Memory B cell (primary cell): ENCODE measurements around the gene CROCC2.
A peak's percentile ranks its signal among the peaks of the same experiment; 100 is the strongest.

ENCODE experiments used
- ATAC-seq: fragments of 150-1000 bp; cut with Tn5 transposase; 2 replicates; pipeline ENCODE4 v1.10.0; 2021; ENCODE audit warnings: low read depth, mild to moderate bottlenecking, moderate library complexity
- DNase-seq, 2 donors: peaks; one replicate each; pipeline ENCODE4 v3.0.0; 2022; ENCODE audit warnings: low spot score in 2 of 2
- H3K27ac Mint-ChIP-seq: one replicate; pipeline ENCODE4 v1.8.0; 2022; ENCODE audit warnings: mild to moderate bottlenecking, moderate library complexity, mixed read lengths
- H3K27me3 Mint-ChIP-seq: one replicate; pipeline ENCODE4 v1.8.0; 2022; ENCODE audit warnings: mixed read lengths
- H3K36me3 Mint-ChIP-seq: one replicate; pipeline ENCODE4 v1.8.0; 2022; ENCODE audit warnings: mild to moderate bottlenecking, mixed read lengths
- H3K4me1 Mint-ChIP-seq: one replicate; pipeline ENCODE4 v1.8.0; 2022; ENCODE audit warnings: mixed read lengths
- H3K4me3 Mint-ChIP-seq: one replicate; pipeline ENCODE4 v1.8.0; 2022; ENCODE audit warnings: mild to moderate bottlenecking, moderate library complexity, mixed read lengths
- H3K9me3 Mint-ChIP-seq: one replicate; pipeline ENCODE4 v1.8.0; 2022; ENCODE audit warnings: mixed read lengths

The CROCC2 gene

GRCh38 chr2:240993446-240994170 is 87.5 kb downstream of the CROCC2 start:
- Mint-ChIP-seq H3K9me3 (no peaks in the 10 kb centered on the region), H3K36me3 (no peaks in the 10 kb centered on the region), H3K4me1 (peaks cover 2% of the 10 kb centered on the region), H3K4me3 (no peak overlapping the region), H3K27me3 (peaks cover 12% of the 10 kb centered on the region), H3K27ac (no peak overlapping the region)
- no peak for DNase-seq
- ATAC-seq: no peak

- ATAC-seq: no peak
- Mint-ChIP-seq H3K27ac (no peak overlapping the region), H3K4me1 (peaks cover 2% of the 10 kb centered on the region), H3K4me3 (no peak overlapping the region), H3K27me3 (peaks cover 12% of the 10 kb centered on the region), H3K36me3 (no peaks in the 10 kb centered on the region), H3K9me3 (no peaks in the 10 kb centered on the region)
- DNase-seq: no peak
Measured at GRCh38 chr2:240994171-240994896, 88.2 kb downstream of the CROCC2 start.

- no peak for ATAC-seq
- DNase-seq: no peak
- Mint-ChIP-seq H3K36me3 (no peaks in the 10 kb centered on the region), H3K9me3 (no peaks in the 10 kb centered on the region), H3K27ac (no peak overlapping the region), H3K4me3 (no peak overlapping the region), H3K4me1 (peaks cover 6% of the 10 kb centered on the region), H3K27me3 (peaks cover 18% of the 10 kb centered on the region)
Measured at GRCh38 chr2:240995041-240996021, 89.2 kb downstream of the CROCC2 start.

- ATAC-seq (no peak), DNase-seq (no peak)
- Mint-ChIP-seq H3K27ac (no peak overlapping the region), H3K4me3 (no peak overlapping the region), H3K4me1 (peaks cover 6% of the 10 kb centered on the region), H3K27me3 (peaks cover 22% of the 10 kb centered on the region), H3K36me3 (no peaks in the 10 kb centered on the region), H3K9me3 (no peaks in the 10 kb centered on the region)
Measured at GRCh38 chr2:240996161-240996833, 90.2 kb downstream of the CROCC2 start.

GRCh38 chr2:240996834-240997140 is 90.7 kb downstream of the CROCC2 start:
- H3K4me3 Mint-ChIP-seq: no peak overlapping the region

GRCh38 chr2:240997141-240997855 is 91.2 kb downstream of the CROCC2 start:
- ATAC-seq: no peak
- no peak overlapping the region for H3K27ac Mint-ChIP-seq

More at GRCh38 chr2:240996834-240997140, 90.7 kb downstream of the CROCC2 start:
- ATAC-seq: no peak
- Mint-ChIP-seq H3K9me3 (no peaks in the 10 kb centered on the region), H3K4me1 (peaks cover 6% of the 10 kb centered on the region), H3K27ac (no peak overlapping the region), H3K36me3 (no peaks in the 10 kb centered on the region), H3K27me3 (peaks cover 22% of the 10 kb centered on the region)
- DNase-seq: no peak

GRCh38 chr2:240997856-240998705 is 91.9 kb downstream of the CROCC2 start, which contains the start of gene SNED1:
SNED1 (plus strand) TSS chr2:240998618; CDS start chr2:240998838, 220 bp downstream.
- Mint-ChIP-seq H3K4me1 (peaks cover 6% of the 10 kb centered on the region), H3K27me3 (peaks cover 20% of the 10 kb centered on the region), H3K36me3 (peaks cover 1% of the 10 kb centered on the region), H3K4me3 (peak within 1 kb of the TSS; percentile 59), H3K27ac (no peak within 1 kb of the TSS), H3K9me3 (no peaks in the 10 kb centered on the region)
- DNase-seq: peak; percentile 38 to 58
- ATAC-seq: peak; percentile 84

More at GRCh38 chr2:240997141-240997855, 91.2 kb downstream of the CROCC2 start:
- Mint-ChIP-seq H3K36me3 (no peaks in the 10 kb centered on the region), H3K4me3 (peak overlapping the region; percentile 49), H3K9me3 (no peaks in the 10 kb centered on the region), H3K27me3 (peaks cover 22% of the 10 kb centered on the region), H3K4me1 (peaks cover 6% of the 10 kb centered on the region)
- no peak for DNase-seq

- ATAC-seq (peak; percentile 40), DNase-seq (no peak)
- Mint-ChIP-seq H3K9me3 (no peaks in the 10 kb centered on the region), H3K4me1 (peaks cover 6% of the 10 kb centered on the region), H3K36me3 (peaks cover 2% of the 10 kb centered on the region), H3K27ac (no peak overlapping the region), H3K4me3 (peak overlapping the region; percentile 59), H3K27me3 (peaks cover 21% of the 10 kb centered on the region)
Measured at GRCh38 chr2:240998706-240998994, 92.5 kb downstream of the CROCC2 start.

- peaks cover 2% of the 10 kb centered on the region for H3K36me3 Mint-ChIP-seq
- H3K4me1 Mint-ChIP-seq: peaks cover 6% of the 10 kb centered on the region
- peak overlapping the region; percentile 59 for H3K4me3 Mint-ChIP-seq
- H3K27me3 Mint-ChIP-seq: peaks cover 21% of the 10 kb centered on the region
- H3K27ac Mint-ChIP-seq: peak overlapping the region; percentile 67
- ATAC-seq (no peak), DNase-seq (no peak)
- peaks cover 2% of the 10 kb centered on the region for H3K9me3 Mint-ChIP-seq
Measured at GRCh38 chr2:240998995-240999791, 93.1 kb downstream of the CROCC2 start.

GRCh38 chr2:240999873-241000541 is 93.9 kb downstream of the CROCC2 start:
- H3K4me3 Mint-ChIP-seq: peak overlapping the region; percentile 50
- H3K4me1 Mint-ChIP-seq: peaks cover 6% of the 10 kb centered on the region
- H3K9me3 Mint-ChIP-seq: peaks cover 2% of the 10 kb centered on the region
- ATAC-seq (no peak), DNase-seq (peak in 1 of 2 donors; percentile 12)
- peaks cover 21% of the 10 kb centered on the region for H3K27me3 Mint-ChIP-seq
- H3K27ac Mint-ChIP-seq: peak overlapping the region; percentile 67
- peaks cover 2% of the 10 kb centered on the region for H3K36me3 Mint-ChIP-seq

GRCh38 chr2:241000831-241001321 is 94.7 kb downstream of the CROCC2 start:
- Mint-ChIP-seq H3K27me3 (peaks cover 19% of the 10 kb centered on the region), H3K36me3 (peaks cover 5% of the 10 kb centered on the region), H3K4me1 (peaks cover 6% of the 10 kb centered on the region), H3K9me3 (peaks cover 6% of the 10 kb centered on the region), H3K4me3 (no peak overlapping the region), H3K27ac (no peak overlapping the region)
- no peak for DNase-seq
- ATAC-seq: no peak
